GM12874 (cell line): ENCODE results near the gene GCC2.

ENCODE experiments used
- CTCF ChIP-seq: IDR thresholded peaks from 2 replicates; pipeline ENCODE4 v1.5.1; 2011; ENCODE audit warnings: low read depth, mild to moderate bottlenecking, control low read depth, low read length, moderate library complexity; ENCODE audit not compliant: insufficient read depth

Gene GCC2

GRCh38 chr2:108555572-108555971, 106.6 kb downstream of the GCC2 start:
- no peak for TF ChIP-seq CTCF
